ENCODE results near the gene LRRC46.

- TF ChIP-seq CTCF (IDR thresholded peaks at IDR 0.05), result no peak
- no peak for TF ChIP-seq POLR2A (IDR thresholded peaks at IDR 0.05)
Observed at GRCh38 chr17:47850373-47850691, 18.9 kb downstream of the LRRC46 start.

Measured in uterus (tissue), 2 donors.